ENCODE measurements around the gene CCDC59.

CCDC59 gene

DNA sequence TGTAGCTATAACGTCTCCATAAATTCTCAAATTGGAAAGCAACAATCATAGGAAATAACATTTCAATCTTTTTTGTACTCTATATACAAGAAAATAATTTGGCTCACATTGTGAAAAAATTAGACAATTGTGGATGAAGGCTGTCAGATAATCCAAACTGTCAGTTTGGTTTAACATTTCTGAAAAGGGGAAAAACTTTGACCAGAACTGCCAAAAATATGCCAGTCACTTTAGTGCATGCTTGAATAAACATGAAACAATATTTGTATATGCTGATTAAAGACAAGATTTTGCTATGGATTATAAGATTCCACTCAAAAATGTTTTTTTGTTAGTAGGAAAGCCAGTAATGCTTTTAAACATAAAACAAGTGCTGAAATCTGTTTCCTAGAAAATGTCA, 38.9 kb downstream of the CCDC59 start:
- no peak for DNase-seq

DNA sequence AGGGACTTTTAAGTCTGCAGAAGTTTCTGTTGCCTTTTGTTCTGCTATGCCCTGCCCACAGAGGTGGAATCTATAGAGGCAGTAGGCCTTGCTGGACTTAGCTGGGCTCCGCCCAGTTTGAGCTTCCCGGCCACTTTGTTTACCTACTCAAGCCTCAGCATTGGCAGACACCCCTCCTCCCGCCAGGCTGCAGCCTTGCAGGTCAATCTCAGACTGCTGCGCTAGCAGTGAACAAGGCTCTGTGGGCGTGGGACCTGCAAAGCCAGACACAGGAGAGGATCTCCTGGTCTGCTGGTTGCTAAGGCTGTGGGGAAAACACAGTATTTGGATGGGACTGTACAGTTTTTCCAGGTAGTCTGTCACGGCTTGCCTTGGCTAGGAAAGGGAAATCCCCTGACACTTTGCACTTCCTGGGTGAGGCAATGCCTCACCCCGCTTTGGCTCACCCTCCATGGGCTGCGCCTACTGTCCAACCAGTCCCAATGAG, 43.7 kb downstream of the CCDC59 start:
- no peak for DNase-seq
